Measurements from ENCODE around the gene AUH.

Gene AUH

DNA sequence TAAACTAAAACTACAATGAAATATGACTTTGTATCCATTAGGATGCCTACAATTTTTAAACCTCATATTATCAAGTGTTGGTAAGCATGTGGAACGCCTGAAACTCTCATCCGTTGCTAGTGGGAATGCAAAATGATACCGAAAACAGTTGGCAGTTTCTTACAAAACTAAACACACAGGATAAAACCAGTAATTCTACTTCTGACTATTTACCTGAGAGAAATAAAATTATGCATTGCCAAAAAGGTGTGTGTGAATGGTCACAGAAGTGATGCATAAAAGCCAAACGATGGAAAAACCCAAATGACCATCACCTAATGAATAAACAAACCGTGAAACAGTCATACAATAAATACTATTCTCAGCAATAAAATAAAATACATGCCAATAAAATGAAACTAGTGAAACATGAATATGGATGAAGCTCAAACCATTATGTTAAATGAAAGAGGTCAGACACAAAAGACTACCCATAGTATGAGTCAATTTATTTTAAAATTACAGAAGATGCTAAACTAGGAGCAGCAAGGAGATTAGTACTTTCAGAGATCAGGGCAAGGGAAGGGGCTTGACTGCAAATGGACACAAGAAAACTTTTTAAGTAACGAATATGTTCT lies 13.4 kb downstream of the AUH start:
- TF ChIP-seq TCF12 (IDR thresholded peaks at IDR 0.05; ENCODE audit: low read depth) (no peak), ZBTB7A (IDR thresholded peaks at IDR 0.05; ENCODE audit: low read depth) (no peak), YY1 (IDR thresholded peaks at IDR 0.05; ENCODE audit: low read depth) (no peak), EP300 (IDR thresholded peaks at IDR 0.05; ENCODE audit: borderline replicate concordance) (no peak), TEAD4 (IDR thresholded peaks at IDR 0.05) (no peak), TAF1 (IDR thresholded peaks at IDR 0.05; ENCODE audit: low read depth) (no peak), EGR1 (IDR thresholded peaks at IDR 0.05) (no peak), RAD21 (IDR thresholded peaks at IDR 0.05; ENCODE audit: low read depth) (no peak), CREB1 (IDR thresholded peaks at IDR 0.05; ENCODE audit: low read depth) (no peak), CEBPB (IDR thresholded peaks at IDR 0.05) (no peak), FOXM1 (IDR thresholded peaks at IDR 0.05; ENCODE audit: borderline replicate concordance, low read depth) (no peak), NFIC (IDR thresholded peaks at IDR 0.05) (no peak)
- TF ChIP-seq, protein P1, sequence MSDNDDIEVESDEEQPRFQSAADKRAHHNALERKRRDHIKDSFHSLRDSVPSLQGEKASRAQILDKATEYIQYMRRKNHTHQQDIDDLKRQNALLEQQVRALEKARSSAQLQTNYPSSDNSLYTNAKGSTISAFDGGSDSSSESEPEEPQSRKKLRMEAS (IDR thresholded peaks at IDR 0.05): no peak
- TF ChIP-seq, protein P2, sequence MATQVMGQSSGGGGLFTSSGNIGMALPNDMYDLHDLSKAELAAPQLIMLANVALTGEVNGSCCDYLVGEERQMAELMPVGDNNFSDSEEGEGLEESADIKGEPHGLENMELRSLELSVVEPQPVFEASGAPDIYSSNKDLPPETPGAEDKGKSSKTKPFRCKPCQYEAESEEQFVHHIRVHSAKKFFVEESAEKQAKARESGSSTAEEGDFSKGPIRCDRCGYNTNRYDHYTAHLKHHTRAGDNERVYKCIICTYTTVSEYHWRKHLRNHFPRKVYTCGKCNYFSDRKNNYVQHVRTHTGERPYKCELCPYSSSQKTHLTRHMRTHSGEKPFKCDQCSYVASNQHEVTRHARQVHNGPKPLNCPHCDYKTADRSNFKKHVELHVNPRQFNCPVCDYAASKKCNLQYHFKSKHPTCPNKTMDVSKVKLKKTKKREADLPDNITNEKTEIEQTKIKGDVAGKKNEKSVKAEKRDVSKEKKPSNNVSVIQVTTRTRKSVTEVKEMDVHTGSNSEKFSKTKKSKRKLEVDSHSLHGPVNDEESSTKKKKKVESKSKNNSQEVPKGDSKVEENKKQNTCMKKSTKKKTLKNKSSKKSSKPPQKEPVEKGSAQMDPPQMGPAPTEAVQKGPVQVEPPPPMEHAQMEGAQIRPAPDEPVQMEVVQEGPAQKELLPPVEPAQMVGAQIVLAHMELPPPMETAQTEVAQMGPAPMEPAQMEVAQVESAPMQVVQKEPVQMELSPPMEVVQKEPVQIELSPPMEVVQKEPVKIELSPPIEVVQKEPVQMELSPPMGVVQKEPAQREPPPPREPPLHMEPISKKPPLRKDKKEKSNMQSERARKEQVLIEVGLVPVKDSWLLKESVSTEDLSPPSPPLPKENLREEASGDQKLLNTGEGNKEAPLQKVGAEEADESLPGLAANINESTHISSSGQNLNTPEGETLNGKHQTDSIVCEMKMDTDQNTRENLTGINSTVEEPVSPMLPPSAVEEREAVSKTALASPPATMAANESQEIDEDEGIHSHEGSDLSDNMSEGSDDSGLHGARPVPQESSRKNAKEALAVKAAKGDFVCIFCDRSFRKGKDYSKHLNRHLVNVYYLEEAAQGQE (IDR thresholded peaks at IDR 0.05; ENCODE audit: low read depth): no peak
- TF ChIP-seq, protein P3, sequence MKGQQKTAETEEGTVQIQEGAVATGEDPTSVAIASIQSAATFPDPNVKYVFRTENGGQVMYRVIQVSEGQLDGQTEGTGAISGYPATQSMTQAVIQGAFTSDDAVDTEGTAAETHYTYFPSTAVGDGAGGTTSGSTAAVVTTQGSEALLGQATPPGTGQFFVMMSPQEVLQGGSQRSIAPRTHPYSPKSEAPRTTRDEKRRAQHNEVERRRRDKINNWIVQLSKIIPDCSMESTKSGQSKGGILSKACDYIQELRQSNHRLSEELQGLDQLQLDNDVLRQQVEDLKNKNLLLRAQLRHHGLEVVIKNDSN (IDR thresholded peaks at IDR 0.05): no peak

DNA sequence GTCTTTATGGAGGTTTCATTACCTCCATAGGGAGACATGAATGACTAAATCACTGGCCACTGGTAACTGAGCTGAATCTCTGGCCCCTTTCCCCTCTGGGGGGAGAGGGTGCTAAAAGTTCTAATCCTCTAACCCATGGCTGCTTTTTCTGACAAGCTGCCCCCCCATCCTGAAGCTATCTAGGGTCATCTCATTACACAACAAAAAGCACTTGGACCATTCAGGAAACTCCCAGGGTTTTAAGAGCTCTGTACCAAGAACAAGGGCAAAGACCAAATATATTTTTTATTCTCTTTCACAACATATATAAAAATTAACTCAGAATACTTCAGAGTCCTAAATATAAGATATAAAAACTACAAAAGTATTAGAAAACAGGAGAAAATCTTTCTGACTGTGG lies 14.3 kb downstream of the AUH start:
- TF ChIP-seq TAF1 (IDR thresholded peaks at IDR 0.05; ENCODE audit: low read depth) (no peak), CEBPB (IDR thresholded peaks at IDR 0.05) (no peak), CREB1 (IDR thresholded peaks at IDR 0.05; ENCODE audit: low read depth) (no peak), TCF12 (IDR thresholded peaks at IDR 0.05; ENCODE audit: low read depth) (no peak), YY1 (IDR thresholded peaks at IDR 0.05; ENCODE audit: low read depth) (no peak), ZBTB7A (IDR thresholded peaks at IDR 0.05; ENCODE audit: low read depth) (no peak)
- TF ChIP-seq, protein P3 (IDR thresholded peaks at IDR 0.05): no peak
- TF ChIP-seq, protein P2 (IDR thresholded peaks at IDR 0.05; ENCODE audit: low read depth): no peak

DNA sequence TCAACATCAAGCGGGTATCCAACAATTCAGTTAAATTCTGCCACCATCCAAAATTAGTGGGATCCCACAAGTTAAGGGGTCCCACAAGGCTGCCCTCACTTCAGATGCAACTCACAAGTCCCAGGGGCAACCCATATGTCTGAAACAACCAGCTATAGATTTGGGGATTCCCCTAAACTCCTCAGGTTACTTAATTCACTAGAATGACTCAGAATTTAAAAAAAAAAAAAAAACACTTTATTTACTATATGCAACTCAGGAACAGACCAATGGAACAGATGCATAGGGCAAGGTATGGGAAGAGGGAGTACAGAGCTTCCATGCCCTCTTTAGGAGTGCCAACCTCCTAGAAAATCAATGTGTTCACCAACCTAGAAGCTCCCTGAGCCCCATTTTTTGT lies 15.1 kb downstream of the AUH start:
- no peak for TF ChIP-seq EGR1 (IDR thresholded peaks at IDR 0.05)
- no peak for TF ChIP-seq TCF12 (IDR thresholded peaks at IDR 0.05; ENCODE audit: low read depth)
- TF ChIP-seq, protein P1 (IDR thresholded peaks at IDR 0.05): no peak
- no peak for TF ChIP-seq YY1 (IDR thresholded peaks at IDR 0.05; ENCODE audit: low read depth)
- no peak for TF ChIP-seq TEAD4 (IDR thresholded peaks at IDR 0.05)
- no peak for TF ChIP-seq CREB1 (IDR thresholded peaks at IDR 0.05; ENCODE audit: low read depth)
- no peak for TF ChIP-seq RAD21 (IDR thresholded peaks at IDR 0.05; ENCODE audit: low read depth)
- no peak for TF ChIP-seq FOXM1 (IDR thresholded peaks at IDR 0.05; ENCODE audit: borderline replicate concordance, low read depth)
- no peak for TF ChIP-seq NFIC (IDR thresholded peaks at IDR 0.05)
- TF ChIP-seq, protein P3 (IDR thresholded peaks at IDR 0.05): no peak

DNA sequence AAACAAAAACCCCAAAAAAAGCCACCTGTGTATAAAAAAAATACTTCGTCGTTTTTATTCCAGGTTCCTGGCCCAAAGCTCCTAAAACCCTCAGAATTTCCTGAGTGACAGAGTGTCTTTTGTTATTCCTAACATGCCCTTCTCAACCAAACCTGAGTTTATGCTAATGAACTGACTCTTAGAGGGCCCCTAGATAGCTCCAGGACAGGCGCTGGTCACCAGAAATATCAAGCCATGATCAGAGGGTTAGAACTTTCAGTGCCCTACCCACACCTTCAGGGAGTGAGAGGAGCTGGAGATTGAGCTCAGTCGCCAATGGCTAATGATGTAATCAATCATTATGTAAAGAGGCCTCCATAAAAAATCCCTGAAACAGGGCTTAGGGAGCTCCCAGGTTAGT lies 15.7 kb downstream of the AUH start:
- TF ChIP-seq TEAD4 (IDR thresholded peaks at IDR 0.05) (no peak), TCF12 (IDR thresholded peaks at IDR 0.05; ENCODE audit: low read depth) (no peak), ZBTB7A (IDR thresholded peaks at IDR 0.05; ENCODE audit: low read depth) (no peak), CREB1 (IDR thresholded peaks at IDR 0.05; ENCODE audit: low read depth) (no peak), EP300 (IDR thresholded peaks at IDR 0.05; ENCODE audit: borderline replicate concordance) (no peak), CEBPB (IDR thresholded peaks at IDR 0.05) (no peak), FOXM1 (IDR thresholded peaks at IDR 0.05; ENCODE audit: borderline replicate concordance, low read depth) (no peak), TAF1 (IDR thresholded peaks at IDR 0.05; ENCODE audit: low read depth) (no peak), NFIC (IDR thresholded peaks at IDR 0.05) (no peak), EGR1 (IDR thresholded peaks at IDR 0.05) (no peak), YY1 (IDR thresholded peaks at IDR 0.05; ENCODE audit: low read depth) (no peak), RAD21 (IDR thresholded peaks at IDR 0.05; ENCODE audit: low read depth) (no peak)
- TF ChIP-seq, protein P2 (IDR thresholded peaks at IDR 0.05; ENCODE audit: low read depth): no peak
- TF ChIP-seq, protein P1 (IDR thresholded peaks at IDR 0.05): no peak
- TF ChIP-seq, protein P3 (IDR thresholded peaks at IDR 0.05): no peak

All from Ishikawa (cell line).